NT2/D1 (cell line): ENCODE results near the gene NAGA.

Experiments used
- DNase-seq: peaks from one replicate; pipeline ENCODE4 v3.0.0-alpha.2; 2011; ENCODE audit warnings: low read depth, low spot score
- H3K27me3 ChIP-seq: 2 replicates; pipeline ENCODE4 v1.6.0; 2011; ENCODE audit warnings: mild to moderate bottlenecking; ENCODE audit not compliant: insufficient read length, insufficient read depth
- H3K36me3 ChIP-seq: 2 replicates; pipeline ENCODE4 v1.6.1; 2011; ENCODE audit warnings: mild to moderate bottlenecking, low read length, mixed read lengths; ENCODE audit not compliant: insufficient read depth, insufficient read length
- H3K4me1 ChIP-seq: 2 replicates; pipeline ENCODE4 v1.5.1; 2011; ENCODE audit not compliant: insufficient read depth, insufficient read length
- H3K4me3 ChIP-seq: 2 replicates; pipeline ENCODE4 v1.5.1; 2011; ENCODE audit warnings: low read depth; ENCODE audit not compliant: insufficient read length
- H3K9ac ChIP-seq: 2 replicates; pipeline ENCODE4 v1.6.0; 2011; ENCODE audit warnings: low read depth; ENCODE audit not compliant: insufficient read length
- H3K9me3 ChIP-seq: 2 replicates; pipeline ENCODE4 v1.5.1; 2011; ENCODE audit warnings: mild to moderate bottlenecking, low read length; ENCODE audit not compliant: insufficient read depth
- SUZ12 ChIP-seq: IDR thresholded peaks from 2 replicates; pipeline ENCODE4 v1.6.1; 2011; ENCODE audit not compliant: insufficient read length, insufficient read depth; ENCODE audit errors: extremely low read depth
- YY1 ChIP-seq: IDR thresholded peaks from 2 replicates; pipeline ENCODE4 v1.6.1; 2011; ENCODE audit not compliant: insufficient read length, insufficient read depth
- ZNF274 ChIP-seq: IDR thresholded peaks from 2 replicates; pipeline ENCODE4 v1.6.1; 2011; ENCODE audit warnings: mild to moderate bottlenecking, low read depth, low read length

NAGA gene

GRCh38 chr22:42101199-42101598 is 30.6 kb upstream of the NAGA start:
- Histone ChIP-seq H3K9me3 (peaks cover 44% of the 10 kb centered on the region), H3K4me1 (no peaks in the 10 kb centered on the region), H3K27me3 (no peaks in the 10 kb centered on the region), H3K36me3 (no peaks in the 10 kb centered on the region), H3K9ac (no peak overlapping the region), H3K4me3 (no peak overlapping the region)
- DNase-seq, result no peak
- TF ChIP-seq ZNF274 (no peak), YY1 (no peak), SUZ12 (no peak)

- peak overlapping the region; percentile 89 for H3K4me3 ChIP-seq
- H3K4me1 ChIP-seq, result no peaks in the 10 kb centered on the region
- no peak for TF ChIP-seq ZNF274
- no peak for TF ChIP-seq SUZ12
- no peak for TF ChIP-seq YY1
- peak overlapping the region; percentile 84 for H3K9ac ChIP-seq
- 0 out of 2 replicates have a peak, but pooled peaks cover 11% of the 10 kb centered on the region for H3K9me3 ChIP-seq
- no peak for DNase-seq
- H3K36me3 ChIP-seq, result peaks cover 16% of the 10 kb centered on the region
- no peaks in the 10 kb centered on the region for H3K27me3 ChIP-seq
Observed at GRCh38 chr22:42091455-42091782, 20.8 kb upstream of the NAGA start.

GRCh38 chr22:42090596-42091454 is 20.2 kb upstream of the NAGA start, which contains the start of gene NDUFA6:
Gene NDUFA6 (minus strand): TSS chr22:42090772. CDS start chr22:42090744, 28 bp downstream.
- peak; percentile 95 for DNase-seq
- no peaks in the 10 kb centered on the region for H3K27me3 ChIP-seq
- TF ChIP-seq SUZ12 (no peak), ZNF274 (no peak), YY1 (peak; percentile 70)
- H3K36me3 ChIP-seq, result peaks cover 22% of the 10 kb centered on the region
- H3K4me1 ChIP-seq, result no peaks in the 10 kb centered on the region
- H3K4me3 ChIP-seq, result peak within 1 kb of the TSS; percentile 89
- 0 out of 2 replicates have a peak, but pooled peaks cover 11% of the 10 kb centered on the region for H3K9me3 ChIP-seq
- peak within 1 kb of the TSS; percentile 92 for H3K9ac ChIP-seq

- peaks cover 59% of the 10 kb centered on the region for H3K36me3 ChIP-seq
- 0 out of 2 replicates have a peak, but pooled peaks cover 11% of the 10 kb centered on the region for H3K9me3 ChIP-seq
Observed at GRCh38 chr22:42086051-42086450, 15.4 kb upstream of the NAGA start.

GRCh38 chr22:42084874-42085273 is 14.3 kb upstream of the NAGA start:
- Histone ChIP-seq H3K4me1 (no peaks in the 10 kb centered on the region), H3K9me3 (0 out of 2 replicates have a peak, but pooled peaks cover 11% of the 10 kb centered on the region), H3K27me3 (no peaks in the 10 kb centered on the region), H3K36me3 (peaks cover 59% of the 10 kb centered on the region), H3K9ac (no peak overlapping the region), H3K4me3 (no peak overlapping the region)
- no peak for DNase-seq
- TF ChIP-seq ZNF274 (no peak), SUZ12 (no peak), YY1 (no peak)

More at GRCh38 chr22:42086051-42086450, 15.4 kb upstream of the NAGA start:
- DNase-seq, result no peak
- TF ChIP-seq SUZ12, result no peak
- H3K4me1 ChIP-seq, result no peaks in the 10 kb centered on the region
- H3K9ac ChIP-seq, result no peak overlapping the region
- no peak overlapping the region for H3K4me3 ChIP-seq
- H3K27me3 ChIP-seq, result no peaks in the 10 kb centered on the region

GRCh38 chr22:42083119-42083518 is 12.5 kb upstream of the NAGA start:
- no peaks in the 10 kb centered on the region for H3K27me3 ChIP-seq
- H3K9ac ChIP-seq, result no peak overlapping the region
- no peaks in the 10 kb centered on the region for H3K4me1 ChIP-seq
- TF ChIP-seq SUZ12 (no peak), ZNF274 (no peak), YY1 (no peak)
- no peak for DNase-seq
- H3K9me3 ChIP-seq, result no peaks in the 10 kb centered on the region
- no peak overlapping the region for H3K4me3 ChIP-seq
- H3K36me3 ChIP-seq, result peaks cover 56% of the 10 kb centered on the region

- H3K9ac ChIP-seq, result no peak overlapping the region
Observed at GRCh38 chr22:42080287-42080686, 9.7 kb upstream of the NAGA start.

More at GRCh38 chr22:42080287-42080686, 9.7 kb upstream of the NAGA start:
- Histone ChIP-seq H3K27me3 (no peaks in the 10 kb centered on the region), H3K4me3 (peak overlapping the region; percentile 82), H3K36me3 (peaks cover 55% of the 10 kb centered on the region), H3K9me3 (peaks cover 4% of the 10 kb centered on the region; the same call in 1 of the 2 replicates), H3K4me1 (no peaks in the 10 kb centered on the region)
- no peak for DNase-seq
- TF ChIP-seq SUZ12, result no peak
- TF ChIP-seq ZNF274, result no peak
- TF ChIP-seq YY1, result no peak
